Parathyroid adenoma (tissue), 2 donors: ENCODE measurements around the gene DIAPH2.

Experiments used
- H2AFZ ChIP-seq: fragments of 300-600 bp; sonication (generic); one replicate; pipeline ENCODE4 v1.7.0; 2017; ENCODE audit warnings: antibody characterized with exemption, mild to moderate bottlenecking
- H3K27ac ChIP-seq: fragments of 300-600 bp; sonication (generic); one replicate; pipeline ENCODE4 v1.7.0; 2017
- H3K27me3 ChIP-seq: fragments of 300-600 bp; sonication (generic); one replicate; pipeline ENCODE4 v1.7.0; 2017; ENCODE audit warnings: low read length; ENCODE audit not compliant: control insufficient read depth, insufficient read depth
- H3K36me3 ChIP-seq: fragments of 300-600 bp; sonication (generic); one replicate; pipeline ENCODE4 v1.7.0; 2017; ENCODE audit warnings: low read length; ENCODE audit not compliant: control insufficient read depth, insufficient read depth
- H3K4me1 ChIP-seq: fragments of 300-600 bp; sonication (generic); one replicate; pipeline ENCODE4 v1.7.0; 2017; ENCODE audit warnings: control low read depth
- H3K4me2 ChIP-seq: fragments of 300-600 bp; sonication (generic); one replicate; pipeline ENCODE4 v1.7.0; 2017; ENCODE audit warnings: low read length
- H3K4me3 ChIP-seq: fragments of 300-600 bp; sonication (generic); one replicate; pipeline ENCODE4 v1.7.0; 2017; ENCODE audit warnings: low read depth, low read length
- H3K79me2 ChIP-seq: fragments of 300-600 bp; sonication (generic); one replicate; pipeline ENCODE4 v1.7.0; 2017; ENCODE audit warnings: control low read depth
- H3K9ac ChIP-seq: fragments of 300-600 bp; sonication (generic); one replicate; pipeline ENCODE4 v1.7.0; 2017; ENCODE audit warnings: mild to moderate bottlenecking
- H3K9me3 ChIP-seq: fragments of 300-600 bp; sonication (generic); one replicate; pipeline ENCODE4 v1.7.0; 2017; ENCODE audit warnings: low read length; ENCODE audit not compliant: control insufficient read depth
- CTCF ChIP-seq: fragments of 300-600 bp; sonication (generic); IDR thresholded peaks from one replicate; pipeline ENCODE4 v1.7.0; 2017; ENCODE audit warnings: antibody characterized with exemption, mild to moderate bottlenecking
- donor health status: primary hyperparathyroidism.

Gene DIAPH2

GRCh38 chrX:97602465-97603258 lies 918.0 kb downstream of the DIAPH2 start:
- no peaks in the 10 kb centered on the region for H3K36me3 ChIP-seq
- no peaks in the 10 kb centered on the region for H3K4me1 ChIP-seq
- H3K79me2 ChIP-seq, result no peaks in the 10 kb centered on the region
- no peaks in the 10 kb centered on the region for H3K9me3 ChIP-seq
- no peak overlapping the region for H3K4me2 ChIP-seq
- no peak overlapping the region for H2AFZ ChIP-seq
- no peak overlapping the region for H3K9ac ChIP-seq
- no peak overlapping the region for H3K4me3 ChIP-seq
- TF ChIP-seq CTCF, result no peak
- H3K27me3 ChIP-seq, result no peaks in the 10 kb centered on the region
- H3K27ac ChIP-seq, result no peak overlapping the region

GRCh38 chrX:97605271-97605670 lies 920.6 kb downstream of the DIAPH2 start:
- no peak overlapping the region for H2AFZ ChIP-seq
- no peak for TF ChIP-seq CTCF
- no peak overlapping the region for H3K27ac ChIP-seq
- no peaks in the 10 kb centered on the region for H3K36me3 ChIP-seq
- no peaks in the 10 kb centered on the region for H3K79me2 ChIP-seq
- no peak overlapping the region for H3K4me2 ChIP-seq
- no peaks in the 10 kb centered on the region for H3K4me1 ChIP-seq
- no peak overlapping the region for H3K4me3 ChIP-seq
- H3K9ac ChIP-seq, result no peak overlapping the region
- no peaks in the 10 kb centered on the region for H3K9me3 ChIP-seq
- H3K27me3 ChIP-seq, result no peaks in the 10 kb centered on the region

GRCh38 chrX:97609357-97609756 lies 924.7 kb downstream of the DIAPH2 start:
- no peak overlapping the region for H3K9ac ChIP-seq
- H3K4me2 ChIP-seq, result no peak overlapping the region
- no peaks in the 10 kb centered on the region for H3K4me1 ChIP-seq
- no peaks in the 10 kb centered on the region for H3K27me3 ChIP-seq
- no peak for TF ChIP-seq CTCF
- H3K79me2 ChIP-seq, result no peaks in the 10 kb centered on the region
- no peak overlapping the region for H3K27ac ChIP-seq
- H3K36me3 ChIP-seq, result no peaks in the 10 kb centered on the region
- H3K9me3 ChIP-seq, result no peaks in the 10 kb centered on the region
- no peak overlapping the region for H2AFZ ChIP-seq
- no peak overlapping the region for H3K4me3 ChIP-seq

- no peaks in the 10 kb centered on the region for H3K4me1 ChIP-seq
- no peak overlapping the region for H3K4me3 ChIP-seq
- no peak for TF ChIP-seq CTCF
- no peak overlapping the region for H3K27ac ChIP-seq
- no peak overlapping the region for H2AFZ ChIP-seq
- no peaks in the 10 kb centered on the region for H3K36me3 ChIP-seq
- H3K79me2 ChIP-seq, result no peaks in the 10 kb centered on the region
- H3K9me3 ChIP-seq, result no peaks in the 10 kb centered on the region
- H3K27me3 ChIP-seq, result no peaks in the 10 kb centered on the region
- no peak overlapping the region for H3K9ac ChIP-seq
- no peak overlapping the region for H3K4me2 ChIP-seq
Observed at GRCh38 chrX:97609938-97610337, 925.3 kb downstream of the DIAPH2 start.
